Measurements from ENCODE around the gene DTNBP1.

DTNBP1 gene

DNA sequence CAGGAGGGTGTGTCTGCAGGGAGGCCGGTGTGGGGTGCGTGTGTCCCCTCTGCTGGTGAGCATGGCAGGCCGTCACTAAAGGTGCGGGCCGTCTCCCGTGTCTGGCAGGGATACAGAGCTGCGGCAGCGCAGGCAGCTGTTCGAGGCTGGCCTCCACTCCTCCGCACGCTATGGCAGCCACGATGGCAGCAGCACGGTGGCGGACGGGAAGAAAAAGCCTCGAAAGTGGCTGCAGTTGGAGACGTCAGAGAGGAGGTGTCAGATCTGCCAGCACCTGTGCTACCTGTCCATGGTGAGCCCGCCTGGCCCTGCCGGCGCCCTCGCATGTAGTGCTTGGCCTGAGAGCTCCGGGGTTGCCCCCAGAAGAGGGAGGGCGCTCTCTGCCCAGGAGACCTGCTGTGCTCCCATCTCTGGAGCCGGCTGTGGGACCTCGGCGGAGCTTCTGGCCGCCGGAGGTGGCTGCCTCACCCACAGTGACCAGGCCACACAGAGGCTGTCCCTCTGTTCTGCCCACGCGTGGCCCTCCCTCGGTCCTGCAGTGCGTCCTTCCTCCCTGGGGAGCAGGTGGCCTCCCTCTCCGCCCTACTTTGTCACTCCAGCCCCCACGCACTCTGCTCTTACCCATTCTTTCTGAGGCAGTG lies 149.6 kb downstream of the DTNBP1 start:
- DNase-seq: no peak

- DNase-seq: no peak
These were observed 150.1 kb downstream of the DTNBP1 start for GRCh38 chr6:15512721-15513120.

GRCh38 chr6:15512126-15512525 lies 150.7 kb downstream of the DTNBP1 start:
- DNase-seq: peak in 1 of 2 experiments; percentile 26

- no peak for DNase-seq
These were observed 151.3 kb downstream of the DTNBP1 start for GRCh38 chr6:15511248-15512125.

DNA sequence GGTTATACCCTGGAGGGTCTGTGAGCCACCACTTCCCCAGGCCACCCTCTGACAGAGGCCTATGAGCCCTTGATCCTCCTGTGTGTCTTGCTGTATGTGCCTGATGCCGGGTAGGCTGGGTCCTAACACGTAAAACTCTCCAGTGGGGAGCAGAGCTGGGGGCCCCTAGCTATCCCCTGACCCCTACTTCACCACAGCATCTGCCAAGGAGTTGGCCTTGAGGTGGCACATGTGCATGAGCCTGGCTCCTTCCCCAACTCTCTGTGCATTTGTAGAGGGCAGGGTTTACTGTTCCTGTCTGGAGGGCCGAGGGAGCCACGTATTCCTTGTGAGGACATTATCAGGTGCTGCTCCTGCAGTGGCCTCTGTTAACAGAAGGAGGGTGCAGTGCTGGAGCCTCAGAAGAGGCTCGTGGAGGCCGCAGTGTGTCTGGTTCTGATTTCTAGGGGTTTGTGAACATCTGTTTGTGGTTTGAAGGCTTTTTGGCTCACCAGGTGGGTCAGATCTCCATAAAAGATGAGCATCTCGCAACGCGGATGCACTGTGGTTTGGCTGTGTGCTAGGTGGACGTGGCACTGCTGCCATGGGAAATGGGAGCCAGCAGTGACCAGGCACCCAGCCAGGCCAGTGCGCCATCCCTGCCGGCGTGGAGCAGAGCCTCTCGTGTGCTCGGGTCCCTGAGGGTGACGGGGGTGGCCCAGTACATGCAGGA lies 152.1 kb downstream of the DTNBP1 start:
- DNase-seq: no peak

- DNase-seq: no peak
These were observed 152.7 kb downstream of the DTNBP1 start for GRCh38 chr6:15510121-15510520.

GRCh38 chr6:15509335-15509933 lies 153.4 kb downstream of the DTNBP1 start:
- no peak for DNase-seq

DNA sequence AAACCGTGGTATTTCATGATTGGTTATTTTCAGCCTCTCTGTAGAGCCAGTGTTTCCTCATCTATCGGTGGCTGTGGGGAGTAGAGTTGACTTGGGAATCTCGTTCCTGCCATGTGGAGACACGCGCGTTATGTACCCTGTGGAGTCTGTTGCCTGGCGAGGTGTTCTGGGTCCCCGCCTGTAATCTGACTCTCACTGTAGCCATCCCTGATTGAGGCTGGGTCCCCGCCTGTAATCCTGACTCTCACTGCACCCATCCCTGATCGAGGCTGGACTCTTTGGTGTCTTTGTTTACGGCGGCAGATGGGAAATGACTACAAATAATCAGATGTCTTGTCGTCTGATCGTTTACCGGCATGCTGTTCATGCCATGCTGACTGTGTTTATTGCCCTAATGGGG lies 153.9 kb downstream of the DTNBP1 start:
- no peak for DNase-seq

DNA sequence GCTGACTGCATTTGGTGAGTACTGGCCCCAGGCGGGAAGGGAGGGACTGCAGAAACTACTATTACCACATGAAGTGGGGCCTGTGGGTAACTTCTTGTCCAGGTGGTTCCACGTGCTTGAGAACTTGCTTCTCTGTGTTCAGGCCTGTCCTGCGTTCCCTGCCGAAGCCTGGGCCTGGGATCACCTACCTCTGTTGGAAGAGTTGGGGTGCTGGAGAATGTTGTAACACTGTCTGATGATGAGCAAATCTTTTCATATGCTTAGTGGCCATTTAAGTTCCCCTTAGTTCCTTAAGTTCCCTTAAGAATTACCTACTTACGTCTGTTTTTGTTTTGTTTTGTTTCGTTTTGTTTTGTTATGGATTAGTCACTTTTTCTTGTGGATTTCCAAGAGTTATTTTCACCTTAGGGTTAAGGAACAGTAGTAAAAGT lies 154.4 kb downstream of the DTNBP1 start:
- DNase-seq: no peak

DNA sequence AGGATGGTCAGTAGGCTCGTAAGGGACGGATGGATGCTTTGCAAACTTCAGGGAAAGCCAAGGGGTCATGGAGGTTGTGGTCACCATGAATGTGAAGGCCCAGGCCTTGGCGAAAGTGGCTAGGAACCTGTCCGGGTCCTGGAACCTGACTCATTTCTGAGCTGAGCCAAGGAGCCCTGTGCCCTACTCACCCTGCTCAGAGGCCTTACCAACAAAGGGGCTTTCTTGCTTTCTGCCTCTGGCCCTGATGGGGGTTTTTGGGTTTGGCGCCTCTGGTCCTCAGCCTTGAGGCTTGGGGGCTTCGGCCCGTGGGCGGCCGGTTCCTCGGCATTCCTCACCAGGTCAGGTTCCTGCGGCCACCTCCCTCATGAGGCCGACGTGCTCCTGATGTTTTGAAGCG lies 155.1 kb downstream of the DTNBP1 start:
- DNase-seq: no peak

DNA sequence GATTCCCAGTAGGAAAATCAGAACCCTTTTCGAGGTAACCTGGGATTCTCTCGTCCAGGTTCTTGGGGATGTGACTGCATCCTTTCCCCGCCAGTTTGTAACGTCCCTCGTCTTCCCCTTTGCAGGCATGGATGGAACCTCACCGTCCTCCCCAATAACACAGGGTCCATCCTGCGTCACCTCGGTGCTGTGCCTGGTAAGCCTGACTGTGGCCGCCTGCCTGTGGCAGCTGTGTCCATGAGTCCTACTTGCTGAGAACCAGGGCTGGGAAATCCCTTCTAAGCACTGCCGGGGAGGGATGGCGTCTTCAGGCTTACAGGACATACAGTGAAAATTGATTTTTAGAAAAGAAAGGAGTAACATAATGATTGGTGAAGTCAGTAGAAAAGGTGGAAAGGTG lies 155.6 kb downstream of the DTNBP1 start:
- DNase-seq: no peak

DNA sequence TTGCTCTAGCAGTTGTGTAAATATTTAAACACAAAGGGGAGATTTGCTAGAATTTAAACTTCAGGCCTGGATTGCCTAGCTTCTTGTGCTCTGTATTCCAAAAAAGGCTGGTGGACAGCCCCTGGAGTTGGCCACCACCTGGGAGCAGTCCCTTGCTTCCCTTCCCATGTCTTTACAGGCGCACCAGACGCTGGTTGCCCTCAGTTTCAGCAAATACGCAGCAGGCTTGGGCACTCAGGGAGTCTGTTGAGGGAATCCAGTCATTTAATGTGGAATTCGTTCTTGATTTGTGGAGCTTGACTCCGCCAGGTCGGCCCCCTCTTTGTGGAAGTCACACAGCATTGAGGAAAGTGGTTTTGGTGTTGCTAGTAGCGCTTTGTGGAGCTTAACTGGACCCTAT lies 156.8 kb downstream of the DTNBP1 start:
- no peak for DNase-seq

DNA sequence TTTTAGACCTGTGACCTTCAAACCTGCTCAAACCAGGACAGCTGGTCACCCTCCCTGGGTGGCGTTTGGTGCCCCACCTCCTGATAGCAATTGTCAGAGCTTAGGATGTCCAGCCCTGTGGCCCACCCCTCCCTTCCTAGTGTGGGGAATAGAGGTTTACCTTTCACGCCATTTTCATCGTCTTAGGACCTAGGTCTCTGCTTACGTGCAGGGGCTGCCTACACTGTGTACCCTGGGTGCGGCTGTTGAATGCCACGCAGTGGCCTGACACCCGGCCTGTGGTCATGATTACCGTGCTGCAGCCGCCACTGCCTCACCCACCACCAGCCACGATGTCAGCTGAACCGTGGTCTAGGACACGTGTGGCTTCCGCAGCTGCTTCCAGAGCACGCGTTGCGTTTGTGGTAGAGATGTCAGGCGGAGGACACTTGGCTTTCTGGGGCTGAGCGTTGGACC lies 157.3 kb downstream of the DTNBP1 start:
- DNase-seq: no peak

DNA sequence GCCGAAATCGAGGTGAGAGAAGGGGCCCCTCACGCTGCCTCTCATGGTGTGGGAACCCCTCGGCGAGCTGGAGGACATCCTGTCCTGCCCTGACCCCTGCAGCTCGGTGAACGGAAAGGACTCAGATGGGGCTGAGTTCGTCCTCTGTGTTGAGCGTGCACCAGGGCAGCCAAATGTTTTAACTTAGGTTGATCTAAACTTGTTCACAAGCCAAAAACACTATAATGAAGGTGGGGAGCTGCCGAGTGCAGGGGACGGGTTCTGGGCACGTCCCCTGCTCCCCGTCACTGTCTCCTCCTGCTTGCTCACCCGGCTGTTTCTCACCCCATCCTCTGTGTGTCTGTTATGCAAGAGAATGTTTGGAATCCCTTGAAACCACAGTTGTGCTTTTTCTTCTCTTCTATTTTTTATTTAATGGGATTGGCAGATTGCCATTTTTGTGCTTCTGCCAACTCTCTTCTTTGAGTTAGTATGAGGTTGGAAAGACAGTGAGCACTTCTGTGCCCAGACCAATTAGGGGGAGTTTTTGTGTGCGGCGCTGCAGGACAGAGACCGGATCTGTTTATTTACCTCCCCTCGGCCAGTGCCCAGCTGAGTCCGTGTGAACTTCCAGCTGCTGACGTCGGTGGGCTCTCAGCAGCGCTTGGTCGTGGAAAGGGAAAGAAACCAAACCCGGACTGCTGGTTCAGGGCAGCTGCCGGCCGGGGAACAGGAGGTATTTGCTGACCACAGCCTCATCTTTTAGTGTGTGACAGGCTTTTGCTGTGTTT lies 158.1 kb downstream of the DTNBP1 start:
- peak; percentile 58 to 86 for DNase-seq

DNA sequence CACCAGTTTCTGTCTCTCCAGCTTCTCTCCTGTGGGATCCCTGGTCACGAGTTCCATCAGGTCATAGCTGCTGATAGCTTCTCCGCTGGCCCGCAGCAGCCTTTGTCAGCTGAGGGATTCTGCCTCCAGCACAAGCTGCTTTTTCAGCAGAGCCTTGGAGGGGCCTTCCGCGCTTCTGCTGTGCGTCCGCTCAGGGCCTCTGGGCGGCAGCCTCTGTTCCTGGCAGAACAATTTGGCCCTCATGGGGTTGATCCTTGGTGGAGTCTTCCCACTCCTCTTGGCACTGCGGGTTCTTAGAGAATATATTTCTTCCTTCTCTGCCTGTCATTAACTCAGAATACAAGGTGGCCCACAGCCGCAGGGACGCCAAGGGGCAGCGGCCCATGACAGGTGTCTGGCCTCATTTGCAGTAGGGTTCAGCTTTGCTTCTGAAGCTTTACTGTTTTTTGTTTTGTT lies 158.8 kb downstream of the DTNBP1 start:
- no peak for DNase-seq

DNA sequence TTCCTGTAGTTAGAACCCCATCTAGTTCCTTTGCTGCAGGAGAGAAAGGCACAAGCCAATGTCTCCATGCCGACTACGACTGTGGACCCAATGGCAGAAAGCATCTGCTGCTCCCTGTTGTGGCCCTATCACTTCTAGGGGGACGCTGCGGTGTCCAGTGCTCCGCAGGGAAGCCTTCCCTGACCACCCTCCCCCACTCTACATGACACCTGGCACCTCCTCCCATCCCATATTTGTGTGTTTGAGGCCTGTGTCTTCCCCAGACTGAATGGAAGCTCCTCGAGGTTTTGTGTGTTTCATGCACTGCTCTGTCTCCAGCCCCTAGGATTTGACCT lies 159.5 kb downstream of the DTNBP1 start:
- DNase-seq: no peak

DNA sequence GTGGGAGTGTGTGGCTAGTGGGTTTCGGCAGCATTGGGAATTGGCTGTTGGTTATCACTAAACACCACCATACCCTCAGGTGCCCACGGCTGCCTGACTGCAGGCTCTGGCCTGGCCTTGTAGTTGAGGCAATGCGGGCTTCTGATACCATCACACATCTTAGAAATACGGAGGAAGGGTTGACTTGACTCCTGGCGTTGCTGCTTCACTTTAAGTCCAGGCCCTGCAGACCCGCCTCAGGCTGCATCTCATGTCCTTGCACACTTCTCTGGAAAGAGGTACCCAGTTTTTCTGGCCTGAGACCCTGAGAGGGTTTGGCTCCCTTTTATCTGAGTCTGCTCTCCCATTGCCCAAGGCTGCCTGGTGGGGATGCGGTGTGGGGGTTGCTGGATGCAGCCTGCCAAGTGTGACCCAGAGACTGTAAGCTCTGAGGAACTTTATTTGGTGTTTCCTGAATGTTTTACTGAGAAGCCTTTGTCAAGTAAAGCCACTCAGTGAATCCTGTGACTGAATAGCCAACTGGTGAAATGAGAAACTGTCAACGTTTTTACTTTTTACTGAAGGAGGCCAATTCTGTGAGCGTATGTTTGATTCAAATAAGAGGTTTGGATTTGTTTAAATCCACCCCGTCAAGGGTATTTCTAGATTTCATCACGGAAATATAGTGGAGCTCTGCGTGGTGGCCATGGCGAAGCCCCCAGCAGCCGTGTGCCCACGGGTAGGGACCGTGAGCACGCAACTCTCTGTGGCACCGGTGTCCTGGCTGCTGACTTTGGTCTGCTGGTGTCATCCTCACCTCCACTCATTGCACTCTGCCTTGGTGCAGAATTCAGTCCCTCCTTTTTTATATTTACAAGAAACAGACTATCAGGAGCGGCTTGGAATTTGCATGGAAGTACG lies 160.1 kb downstream of the DTNBP1 start:
- no peak for DNase-seq

GRCh38 chr6:15501826-15502445 lies 160.9 kb downstream of the DTNBP1 start:
- no peak for DNase-seq

DNA sequence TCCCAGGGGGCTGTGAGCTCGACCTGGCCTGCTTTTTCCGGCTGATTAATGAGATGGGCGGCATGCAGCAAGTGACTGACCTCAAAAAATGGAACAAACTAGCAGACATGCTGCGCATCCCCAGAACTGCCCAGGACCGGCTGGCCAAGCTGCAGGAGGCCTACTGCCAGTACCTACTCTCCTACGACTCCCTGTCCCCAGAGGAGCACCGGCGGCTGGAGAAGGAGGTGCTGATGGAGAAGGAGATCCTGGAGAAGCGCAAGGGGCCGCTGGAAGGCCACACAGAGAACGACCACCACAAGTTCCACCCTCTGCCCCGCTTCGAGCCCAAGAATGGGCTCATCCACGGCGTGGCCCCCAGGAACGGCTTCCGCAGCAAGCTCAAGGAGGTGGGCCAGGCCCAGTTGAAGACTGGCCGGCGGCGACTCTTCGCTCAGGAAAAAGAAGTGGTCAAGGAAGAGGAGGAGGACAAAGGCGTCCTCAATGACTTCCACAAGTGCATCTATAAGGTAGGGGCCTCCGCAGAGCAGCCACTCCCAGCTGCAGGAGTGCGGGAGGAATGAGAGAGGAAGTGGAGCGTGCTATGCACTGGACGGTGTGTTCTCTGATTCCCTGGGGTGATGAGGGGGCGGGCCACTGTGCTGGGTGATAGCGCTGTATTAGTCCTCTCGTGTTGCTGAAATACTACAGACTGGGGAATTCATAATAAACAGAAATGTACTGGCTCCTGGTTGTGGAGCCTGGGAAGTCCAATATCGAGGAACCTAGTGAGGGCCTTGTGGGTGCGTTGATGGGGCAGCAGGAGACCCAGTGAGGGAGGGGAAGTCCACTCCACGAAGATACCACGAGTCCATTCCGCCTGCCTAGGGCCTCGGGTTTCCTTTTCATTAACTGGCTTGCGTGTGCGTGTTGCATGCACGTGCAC lies 161.7 kb downstream of the DTNBP1 start:
- no peak for DNase-seq

Measured in SHP77 (cell line).